ENCODE measurements around the gene RND3. TPM values are rescaled to one million over a fixed set of nuclear protein-coding genes. Genes with fewer than 3 reads are reported as not detected.

The RND3 gene
- total RNA-seq, 1 donor from 2014 or later, result 32.6 TPM

- Histone ChIP-seq H3K27me3 (no peaks in the 10 kb centered on the region), H3K36me3 (no peaks in the 10 kb centered on the region), H3K9me3 (no peaks in the 10 kb centered on the region), H3K27ac (no peak overlapping the region), H3K4me3 (no peak overlapping the region), H3K4me1 (no peaks in the 10 kb centered on the region)
- intact Hi-C loops (cut with DNase I), result no loop called here
- TF ChIP-seq, protein P1, sequence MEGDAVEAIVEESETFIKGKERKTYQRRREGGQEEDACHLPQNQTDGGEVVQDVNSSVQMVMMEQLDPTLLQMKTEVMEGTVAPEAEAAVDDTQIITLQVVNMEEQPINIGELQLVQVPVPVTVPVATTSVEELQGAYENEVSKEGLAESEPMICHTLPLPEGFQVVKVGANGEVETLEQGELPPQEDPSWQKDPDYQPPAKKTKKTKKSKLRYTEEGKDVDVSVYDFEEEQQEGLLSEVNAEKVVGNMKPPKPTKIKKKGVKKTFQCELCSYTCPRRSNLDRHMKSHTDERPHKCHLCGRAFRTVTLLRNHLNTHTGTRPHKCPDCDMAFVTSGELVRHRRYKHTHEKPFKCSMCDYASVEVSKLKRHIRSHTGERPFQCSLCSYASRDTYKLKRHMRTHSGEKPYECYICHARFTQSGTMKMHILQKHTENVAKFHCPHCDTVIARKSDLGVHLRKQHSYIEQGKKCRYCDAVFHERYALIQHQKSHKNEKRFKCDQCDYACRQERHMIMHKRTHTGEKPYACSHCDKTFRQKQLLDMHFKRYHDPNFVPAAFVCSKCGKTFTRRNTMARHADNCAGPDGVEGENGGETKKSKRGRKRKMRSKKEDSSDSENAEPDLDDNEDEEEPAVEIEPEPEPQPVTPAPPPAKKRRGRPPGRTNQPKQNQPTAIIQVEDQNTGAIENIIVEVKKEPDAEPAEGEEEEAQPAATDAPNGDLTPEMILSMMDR (IDR thresholded peaks at IDR 0.05), result no peak
- no peak for DNase-seq
- ATAC-seq, result no peak
These were observed 68.6 kb downstream of the RND3 start for GRCh38 chr2:150418916-150419315.
